Measurements from ENCODE around the gene OTOF. TPM values are rescaled to one million over a fixed set of nuclear protein-coding genes. Genes with fewer than 3 reads are reported as not detected.

OTOF gene
- total and polyA plus RNA-seq, 4 donors = 0.03 to 0.09 (median 0.08) TPM; not detected in 1

- TF ChIP-seq, protein P1, sequence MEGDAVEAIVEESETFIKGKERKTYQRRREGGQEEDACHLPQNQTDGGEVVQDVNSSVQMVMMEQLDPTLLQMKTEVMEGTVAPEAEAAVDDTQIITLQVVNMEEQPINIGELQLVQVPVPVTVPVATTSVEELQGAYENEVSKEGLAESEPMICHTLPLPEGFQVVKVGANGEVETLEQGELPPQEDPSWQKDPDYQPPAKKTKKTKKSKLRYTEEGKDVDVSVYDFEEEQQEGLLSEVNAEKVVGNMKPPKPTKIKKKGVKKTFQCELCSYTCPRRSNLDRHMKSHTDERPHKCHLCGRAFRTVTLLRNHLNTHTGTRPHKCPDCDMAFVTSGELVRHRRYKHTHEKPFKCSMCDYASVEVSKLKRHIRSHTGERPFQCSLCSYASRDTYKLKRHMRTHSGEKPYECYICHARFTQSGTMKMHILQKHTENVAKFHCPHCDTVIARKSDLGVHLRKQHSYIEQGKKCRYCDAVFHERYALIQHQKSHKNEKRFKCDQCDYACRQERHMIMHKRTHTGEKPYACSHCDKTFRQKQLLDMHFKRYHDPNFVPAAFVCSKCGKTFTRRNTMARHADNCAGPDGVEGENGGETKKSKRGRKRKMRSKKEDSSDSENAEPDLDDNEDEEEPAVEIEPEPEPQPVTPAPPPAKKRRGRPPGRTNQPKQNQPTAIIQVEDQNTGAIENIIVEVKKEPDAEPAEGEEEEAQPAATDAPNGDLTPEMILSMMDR (IDR thresholded peaks at IDR 0.05; ENCODE audit: control extremely low read depth, extremely low read depth) = no peak
- 93 to 97% methylated on average over 8 of the region's 8 CpGs for WGBS, 2 donors
- no peak for DNase-seq
Measured at GRCh38 chr2:26494891-26495290, 17.0 kb upstream of the OTOF start.

GRCh38 chr2:26494199-26494598 is 16.3 kb upstream of the OTOF start:
- Histone ChIP-seq H3K27me3 (ENCODE audit: control insufficient read depth in 3 of 3, insufficient read depth in 3 of 3, low read length in 2 of 3) (no peaks in the 10 kb centered on the region), H3K4me3 (no peak overlapping the region), H3K27ac (ENCODE audit: low read depth in 1 of 2, low read length in 1 of 2) (no peak overlapping the region), H3K4me1 (ENCODE audit: control insufficient read depth in 5 of 5, insufficient read depth in 5 of 5, low read length in 5 of 5) (no peaks in the 10 kb centered on the region), H3K9me3 (ENCODE audit: control insufficient read depth in 4 of 4, insufficient read depth in 3 of 4, low read length in 3 of 4) (no peaks in the 10 kb centered on the region), H3K9ac (ENCODE audit: insufficient read depth in 1 of 2, low read length in 2 of 2) (no peak overlapping the region), H3K36me3 (ENCODE audit: control insufficient read depth in 4 of 4, insufficient read depth in 4 of 4, low read length in 4 of 4) (no peaks in the 10 kb centered on the region)
- TF ChIP-seq, protein P1 (IDR thresholded peaks at IDR 0.05; ENCODE audit: control extremely low read depth, extremely low read depth) = no peak
- no peak for ATAC-seq (ENCODE audit: insufficient read depth, low FRiP score)
- WGBS, 2 donors = 97% methylated on average over 4 of the region's 4 CpGs
- DNase-seq = no peak

More at GRCh38 chr2:26494891-26495290, 17.0 kb upstream of the OTOF start:
- H3K36me3 ChIP-seq (ENCODE audit: control insufficient read depth in 4 of 4, insufficient read depth in 4 of 4, low read length in 4 of 4) = no peaks in the 10 kb centered on the region
- H3K9me3 ChIP-seq (ENCODE audit: control insufficient read depth in 4 of 4, insufficient read depth in 3 of 4, low read length in 3 of 4) = no peaks in the 10 kb centered on the region
- no peak overlapping the region for H3K9ac ChIP-seq (ENCODE audit: insufficient read depth in 1 of 2, low read length in 2 of 2)
- ATAC-seq (ENCODE audit: insufficient read depth, low FRiP score) = no peak
- H3K4me1 ChIP-seq (ENCODE audit: control insufficient read depth in 5 of 5, insufficient read depth in 5 of 5, low read length in 5 of 5) = no peaks in the 10 kb centered on the region
- H3K4me3 ChIP-seq = no peak overlapping the region
- H3K27ac ChIP-seq (ENCODE audit: low read depth in 1 of 2, low read length in 1 of 2) = no peak overlapping the region
- H3K27me3 ChIP-seq (ENCODE audit: control insufficient read depth in 3 of 3, insufficient read depth in 3 of 3, low read length in 2 of 3) = no peaks in the 10 kb centered on the region

- Histone ChIP-seq H3K9me3 (ENCODE audit: control insufficient read depth in 4 of 4, insufficient read depth in 3 of 4, low read length in 3 of 4) (no peaks in the 10 kb centered on the region), H3K4me3 (no peak overlapping the region), H3K27ac (ENCODE audit: low read depth in 1 of 2, low read length in 1 of 2) (no peak overlapping the region), H3K36me3 (ENCODE audit: control insufficient read depth in 4 of 4, insufficient read depth in 4 of 4, low read length in 4 of 4) (no peaks in the 10 kb centered on the region), H3K9ac (ENCODE audit: insufficient read depth in 1 of 2, low read length in 2 of 2) (no peak overlapping the region), H3K27me3 (ENCODE audit: control insufficient read depth in 3 of 3, insufficient read depth in 3 of 3, low read length in 2 of 3) (no peaks in the 10 kb centered on the region), H3K4me1 (ENCODE audit: control insufficient read depth in 5 of 5, insufficient read depth in 5 of 5, low read length in 5 of 5) (no peaks in the 10 kb centered on the region)
- no peak for DNase-seq
- 74 to 82% methylated on average over 10 of the region's 10 CpGs for WGBS, 2 donors
- ATAC-seq (ENCODE audit: insufficient read depth, low FRiP score) = no peak
- TF ChIP-seq, protein P1 (IDR thresholded peaks at IDR 0.05; ENCODE audit: control extremely low read depth, extremely low read depth) = no peak
Measured at GRCh38 chr2:26493566-26493965, 15.6 kb upstream of the OTOF start.
